GM13977 (cell line): Measurements from ENCODE around the gene ENGASE.

Experiments
- DNase-seq: peaks from one replicate; pipeline ENCODE4 v3.0.0; 2012; ENCODE audit warnings: low spot score
- CTCF ChIP-seq: IDR thresholded peaks from 2 replicates; pipeline ENCODE4 v1.5.1; 2012; ENCODE audit warnings: mild to moderate bottlenecking, control low read depth; ENCODE audit not compliant: insufficient read depth; ENCODE audit errors: extremely low read depth, missing control alignments
- in situ Hi-C: fragments of 300-500 bp; cut with MboI; formaldehyde crosslinking; loops from one replicate; pipeline ENCODE4 v1.12.0; 2022; ENCODE audit warnings: low sequenced_read_pairs, low pct_unique_long_range_greater_than_20kb, mixed read lengths, inconsistent platforms; ENCODE audit not compliant: unreplicated experiment

The ENGASE gene

GRCh38 chr17:79094261-79094660, 19.6 kb downstream of the ENGASE start:
- TF ChIP-seq CTCF, result no peak
- in situ Hi-C loops, result no loop called here

GRCh38 chr17:79095345-79096055, 20.9 kb downstream of the ENGASE start:
- in situ Hi-C loops, result no loop called here
- no peak for DNase-seq
- TF ChIP-seq CTCF, result no peak

More at GRCh38 chr17:79094261-79094660, 19.6 kb downstream of the ENGASE start:
- no peak for DNase-seq

- in situ Hi-C loops, result no loop called here
- TF ChIP-seq CTCF, result no peak
- no peak for DNase-seq
These were observed 21.9 kb downstream of the ENGASE start for GRCh38 chr17:79096477-79096876.

- in situ Hi-C loops, result no loop called here
- no peak for DNase-seq
- TF ChIP-seq CTCF, result no peak
These were observed 22.8 kb downstream of the ENGASE start for GRCh38 chr17:79097226-79098055.

- in situ Hi-C loops, result no loop called here
- no peak for TF ChIP-seq CTCF
- DNase-seq, result no peak
These were observed 23.8 kb downstream of the ENGASE start for GRCh38 chr17:79098282-79098867.

GRCh38 chr17:79100405-79100804, 25.8 kb downstream of the ENGASE start:
- in situ Hi-C loops, result no loop called here
- no peak for TF ChIP-seq CTCF
- DNase-seq, result no peak
